GM18502 (cell line): ENCODE data around the gene FMN1.

Source experiments
- ATAC-seq: cut with Tn5 transposase; IDR thresholded peaks from one replicate; pipeline ENCODE4 v1.9.1; 2021; ENCODE audit warnings: mild to moderate bottlenecking; ENCODE audit not compliant: unreplicated experiment, poor library complexity

FMN1 gene

DNA sequence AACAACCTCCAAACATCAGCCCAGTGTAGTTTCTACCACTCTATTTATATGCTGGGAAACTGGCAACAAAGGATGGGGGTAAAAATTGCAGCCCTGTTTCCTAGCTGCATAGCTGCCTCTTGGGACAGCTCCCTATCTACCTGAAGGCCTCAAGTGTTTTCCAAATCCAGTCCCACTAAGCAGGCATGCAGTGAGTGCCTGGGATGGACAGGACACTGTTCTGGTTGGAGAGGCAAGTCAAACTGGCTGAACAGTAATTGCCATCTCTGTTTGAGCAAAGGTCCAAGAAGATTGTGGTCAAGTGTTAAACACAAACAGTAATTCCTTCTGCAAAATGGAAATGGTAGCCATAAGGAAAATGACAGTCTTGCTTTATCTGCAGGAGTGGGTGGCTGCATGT lies 125.4 kb downstream of the FMN1 start:
- no peak for ATAC-seq

DNA sequence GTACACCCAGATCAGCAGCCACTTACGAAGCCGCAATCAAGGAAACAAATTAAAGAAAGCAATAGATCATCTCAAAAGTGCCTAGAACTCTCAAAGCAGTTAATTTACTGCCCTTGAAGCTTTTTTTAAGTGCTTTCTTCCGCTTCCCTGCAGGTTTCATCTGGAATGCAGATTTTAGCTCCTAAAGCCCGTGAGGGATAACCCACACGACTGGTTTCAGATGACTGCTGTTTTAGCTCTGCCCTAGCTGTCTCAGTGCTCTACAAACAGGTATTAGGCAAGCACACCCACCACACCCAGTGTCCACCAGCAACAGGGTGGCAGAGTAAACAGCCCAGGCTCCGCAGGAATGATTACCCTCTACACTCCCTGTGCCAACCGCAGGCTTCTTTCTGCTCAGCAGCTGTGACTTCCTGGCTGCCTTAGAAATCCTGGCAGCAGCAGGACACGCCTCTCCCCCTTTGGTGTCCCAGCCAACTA lies 126.0 kb downstream of the FMN1 start:
- ATAC-seq, result no peak

- peak; percentile 81 for ATAC-seq
Measured at GRCh38 chr15:33068007-33068481, 126.5 kb downstream of the FMN1 start.

- no peak for ATAC-seq
Measured at GRCh38 chr15:33067456-33067855, 127.1 kb downstream of the FMN1 start.

- no peak for ATAC-seq
Measured at GRCh38 chr15:33066584-33066983, 127.9 kb downstream of the FMN1 start.

GRCh38 chr15:33064878-33065277 lies 129.6 kb downstream of the FMN1 start:
- ATAC-seq, result no peak

GRCh38 chr15:33059184-33059583 lies 135.3 kb downstream of the FMN1 start:
- ATAC-seq, result no peak

DNA sequence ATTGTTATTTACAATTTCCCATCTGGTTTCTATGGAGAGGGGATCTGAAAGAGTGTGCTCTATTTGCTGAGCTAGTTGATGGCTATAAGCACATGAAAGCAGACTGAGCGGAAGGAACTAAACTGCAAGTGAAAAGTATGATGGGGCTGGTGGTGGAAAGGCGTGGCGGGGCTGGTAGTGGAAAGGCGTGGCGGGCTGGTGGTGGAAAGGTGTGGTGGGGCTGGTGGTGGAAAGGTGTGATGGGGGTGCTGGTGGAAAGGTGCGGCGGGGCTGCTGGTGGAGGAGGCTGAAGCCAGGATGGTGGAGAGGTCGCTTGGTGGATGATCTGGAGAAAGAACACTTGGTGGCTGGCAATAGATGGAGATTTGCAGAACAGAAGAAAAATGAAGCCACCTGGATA lies 136.7 kb downstream of the FMN1 start:
- no peak for ATAC-seq

- no peak for ATAC-seq
Measured at GRCh38 chr15:33055962-33056361, 138.6 kb downstream of the FMN1 start.

DNA sequence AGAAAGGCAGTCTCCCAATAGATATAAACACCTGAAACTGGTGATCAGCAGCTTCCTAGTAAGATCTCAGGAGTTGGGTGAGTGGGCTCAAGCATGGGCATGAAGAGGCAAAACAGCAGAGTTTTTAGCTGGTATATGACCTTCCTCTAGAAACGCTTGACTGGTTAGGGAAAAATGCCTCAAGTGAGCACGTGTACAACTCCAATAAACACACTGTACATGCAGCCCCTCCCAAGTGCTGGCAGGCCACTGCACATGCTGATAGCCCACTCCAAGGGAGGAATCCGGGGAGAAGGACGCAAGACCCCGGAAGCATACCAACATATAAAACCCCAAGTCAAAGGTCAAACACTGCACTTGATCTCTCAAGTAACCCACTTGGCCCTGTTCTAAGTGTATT lies 143.0 kb downstream of the FMN1 start:
- no peak for ATAC-seq

GRCh38 chr15:33048255-33048654 lies 146.3 kb downstream of the FMN1 start:
- ATAC-seq, result no peak

- no peak for ATAC-seq
Measured at GRCh38 chr15:33047077-33047476, 147.4 kb downstream of the FMN1 start.

- ATAC-seq, result no peak
Measured at GRCh38 chr15:33046329-33046728, 148.2 kb downstream of the FMN1 start.

GRCh38 chr15:33045066-33045810 lies 149.3 kb downstream of the FMN1 start:
- no peak for ATAC-seq

GRCh38 chr15:33044598-33044997 lies 149.9 kb downstream of the FMN1 start:
- no peak for ATAC-seq

DNA sequence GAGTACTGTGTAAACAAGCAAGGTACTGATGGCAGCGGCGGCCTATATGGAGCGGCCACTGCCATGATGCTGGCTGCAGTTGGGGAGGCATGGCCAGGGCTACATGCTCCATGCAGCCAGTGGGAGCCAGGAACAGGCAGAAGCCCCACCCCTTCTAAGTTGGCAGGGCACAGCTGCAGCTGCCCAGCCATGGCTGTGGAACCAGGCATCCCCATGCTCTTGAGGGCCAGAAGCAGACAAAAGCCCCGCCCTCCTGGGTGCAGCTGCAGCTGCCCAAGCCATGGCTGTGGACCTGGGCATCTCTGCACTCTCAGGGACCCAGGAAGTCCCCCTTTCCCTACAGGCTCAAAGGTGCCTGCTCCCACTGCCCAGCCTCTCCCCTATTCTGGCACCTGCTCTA lies 150.9 kb downstream of the FMN1 start:
- no peak for ATAC-seq

DNA sequence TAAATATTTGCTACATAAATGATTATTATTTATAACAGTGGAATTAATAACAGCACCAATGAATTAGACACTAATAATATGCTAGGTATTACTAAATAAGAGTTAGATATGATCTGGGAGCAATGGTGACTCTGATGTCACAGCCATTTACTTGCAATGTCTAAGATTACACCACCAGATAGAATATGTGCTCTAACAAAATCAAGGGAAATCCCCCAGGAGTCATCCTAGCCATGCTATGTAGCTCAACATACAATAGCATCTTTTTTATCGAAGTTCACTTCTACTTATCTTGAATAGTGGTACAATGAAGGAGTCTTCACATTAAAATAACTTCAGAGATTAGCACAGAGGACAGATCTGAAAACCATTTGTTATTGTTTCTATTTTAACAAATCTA lies 154.0 kb downstream of the FMN1 start:
- ATAC-seq, result no peak

DNA sequence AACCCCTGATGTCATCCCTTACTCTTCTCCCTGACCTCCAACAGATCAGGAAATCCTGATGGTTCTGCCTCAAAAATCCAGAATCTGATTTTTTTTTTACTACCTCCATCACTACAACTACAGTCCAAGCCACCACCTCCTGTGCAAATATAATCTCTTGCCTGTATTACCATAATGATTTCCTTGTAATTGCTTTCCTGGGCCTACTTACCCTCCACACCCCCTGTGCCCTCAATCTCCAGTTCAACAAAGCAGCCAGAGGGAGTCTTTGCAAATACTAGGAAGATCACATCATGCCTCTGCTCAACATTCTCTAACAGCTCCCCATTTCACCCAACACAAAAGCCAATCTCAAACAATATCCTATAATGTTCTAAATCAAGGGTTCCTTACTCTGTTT lies 159.9 kb downstream of the FMN1 start:
- ATAC-seq, result no peak

GRCh38 chr15:33032053-33032452 lies 162.5 kb downstream of the FMN1 start:
- ATAC-seq, result no peak

DNA sequence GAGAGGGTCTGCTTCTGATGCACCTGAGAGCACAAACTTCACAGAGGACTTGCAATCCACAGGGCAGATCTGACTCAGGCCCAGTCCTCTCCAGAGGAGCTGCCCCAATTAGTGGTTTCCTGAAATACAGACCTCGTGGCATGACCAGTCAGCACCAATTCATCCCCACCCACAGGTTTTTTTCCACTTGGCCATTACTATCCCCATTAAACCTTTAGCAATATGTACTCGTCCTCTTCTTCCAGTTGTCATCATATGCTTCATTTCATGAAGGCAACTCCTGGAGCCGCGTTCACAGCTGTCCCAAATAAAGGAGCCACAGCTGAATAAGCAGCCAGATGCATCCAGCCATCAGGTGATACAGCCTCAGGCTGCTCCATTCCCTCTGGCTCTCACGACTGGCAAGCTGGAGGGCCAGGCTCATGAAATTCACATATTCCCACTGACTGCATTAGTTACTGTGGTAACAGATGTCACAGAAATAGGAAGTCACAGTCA lies 163.1 kb downstream of the FMN1 start:
- no peak for ATAC-seq

DNA sequence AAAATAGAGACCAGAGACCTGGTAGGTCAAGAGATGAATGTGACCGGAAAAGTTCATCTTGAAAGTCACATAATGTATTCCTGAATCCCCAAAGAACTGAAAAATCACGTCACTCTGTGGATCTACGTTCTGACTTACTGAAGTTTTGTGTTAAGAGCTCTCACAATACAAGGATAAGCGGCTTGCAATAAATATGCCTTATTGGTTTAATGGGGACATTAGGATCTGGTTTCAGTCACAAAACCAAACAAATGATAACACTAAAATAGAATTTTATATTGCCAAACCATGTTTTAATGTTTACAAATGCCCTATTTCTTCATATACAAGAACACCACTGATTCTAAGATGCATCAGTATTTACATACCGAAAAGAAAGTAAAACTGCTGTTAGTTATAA lies 164.2 kb downstream of the FMN1 start:
- no peak for ATAC-seq

DNA sequence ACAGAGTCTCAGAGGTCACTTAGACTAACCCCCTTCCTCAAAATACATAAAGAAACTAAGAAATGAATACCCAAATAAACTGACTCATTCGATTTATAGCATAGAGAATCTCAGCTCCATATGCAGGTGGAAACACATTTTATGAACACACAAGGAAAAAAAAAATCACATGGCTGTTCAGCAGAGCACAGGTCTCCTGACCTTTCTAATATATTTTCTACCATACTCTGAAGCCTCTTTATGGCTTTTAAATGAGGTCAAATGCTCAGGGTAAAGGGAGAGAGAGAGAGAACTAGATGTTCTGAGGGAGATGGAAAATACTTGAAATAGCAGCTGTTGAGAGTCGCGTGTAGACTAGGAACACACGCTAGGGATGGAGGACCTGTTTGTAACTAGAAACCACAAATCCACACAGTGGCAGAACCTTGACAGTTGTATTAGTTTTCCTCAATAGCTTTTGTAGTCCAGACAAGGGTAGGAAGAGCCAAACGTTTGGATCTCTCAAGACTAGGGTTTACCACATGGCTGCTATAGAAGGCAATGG lies 165.3 kb downstream of the FMN1 start:
- no peak for ATAC-seq
